GM19468 (cell line): ENCODE data around the gene SFR1.

ENCODE experiments used
- ATAC-seq: cut with Tn5 transposase; IDR thresholded peaks from one replicate; pipeline ENCODE4 v1.9.1; 2021; ENCODE audit warnings: mild to moderate bottlenecking, moderate library complexity, moderate number of reproducible peaks; ENCODE audit not compliant: unreplicated experiment; ENCODE audit errors: extremely low read depth

Gene SFR1

GRCh38 chr10:104104418-104104817, 17.6 kb upstream of the SFR1 start:
- no peak for ATAC-seq

- ATAC-seq, result no peak
These were observed 17.0 kb upstream of the SFR1 start for GRCh38 chr10:104104926-104105325.

GRCh38 chr10:104109908-104110662, 11.9 kb upstream of the SFR1 start:
- peak; percentile 64 for ATAC-seq

- ATAC-seq, result no peak
These were observed 8.5 kb upstream of the SFR1 start for GRCh38 chr10:104113376-104113956.

- ATAC-seq, result no peak
These were observed 4.1 kb upstream of the SFR1 start for GRCh38 chr10:104117839-104118323.

- no peak for ATAC-seq
These were observed 2.0 kb upstream of the SFR1 start for GRCh38 chr10:104119996-104120395.

GRCh38 chr10:104120512-104120902, 1.5 kb upstream of the SFR1 start:
- no peak for ATAC-seq

GRCh38 chr10:104120903-104121484, 977 bp upstream of the SFR1 start:
- no peak for ATAC-seq

GRCh38 chr10:104122225-104123107, 495 bp downstream of the SFR1 start:
- no peak for ATAC-seq

GRCh38 chr10:104123397-104123796, 1.4 kb downstream of the SFR1 start:
- ATAC-seq, result no peak

- ATAC-seq, result no peak
These were observed 5.4 kb downstream of the SFR1 start for GRCh38 chr10:104127411-104127810.

GRCh38 chr10:104128214-104128613, 6.2 kb downstream of the SFR1 start:
- no peak for ATAC-seq

GRCh38 chr10:104130041-104130440, 8.1 kb downstream of the SFR1 start:
- no peak for ATAC-seq

- ATAC-seq, result no peak
These were observed 16.2 kb downstream of the SFR1 start for GRCh38 chr10:104138131-104138530.

GRCh38 chr10:104139221-104139620, 17.2 kb downstream of the SFR1 start:
- ATAC-seq, result no peak

GRCh38 chr10:104142081-104142480, 20.1 kb downstream of the SFR1 start:
- ATAC-seq, result no peak

GRCh38 chr10:104143829-104144228, 21.9 kb downstream of the SFR1 start:
- ATAC-seq, result no peak

GRCh38 chr10:104144931-104145330, 23.0 kb downstream of the SFR1 start:
- no peak for ATAC-seq

- no peak for ATAC-seq
These were observed 24.9 kb downstream of the SFR1 start for GRCh38 chr10:104146882-104147281.

GRCh38 chr10:104150139-104150538, 28.2 kb downstream of the SFR1 start:
- ATAC-seq, result no peak

- ATAC-seq, result no peak
These were observed 29.8 kb downstream of the SFR1 start for GRCh38 chr10:104151737-104152136.
